Activated naive CD4-positive, alpha-beta T cell treated with anti-CD3 and anti-CD28 coated beads, Interleukin-2, amount 10 ng/mL, durations not matched to agents 7 days and 5 days (primary cell): ENCODE measurements around the gene ATOSB.
A peak's percentile ranks its signal among the peaks of the same experiment; 100 is the strongest.

Source experiments
- CTCF ChIA-PET: fragments of 350-600 bp; sonication (Branson Sonifier 250); formaldehyde crosslinking; loops from one replicate; lab custom pipeline; 2021; ENCODE audit warnings: antibody characterized with exemption; lab: Charles Lee
- DNase-seq: peaks from one replicate; pipeline ENCODE4 v3.0.0-alpha.2; 2020
- H3K27ac Mint-ChIP-seq: one replicate; pipeline ENCODE4 v1.8.0; 2021; ENCODE audit warnings: mild to moderate bottlenecking, moderate library complexity, mixed read lengths
- H3K27me3 Mint-ChIP-seq: one replicate; pipeline ENCODE4 v1.8.0; 2021; ENCODE audit warnings: mild to moderate bottlenecking, mixed read lengths
- H3K36me3 Mint-ChIP-seq: one replicate; pipeline ENCODE4 v1.8.0; 2021; ENCODE audit warnings: mixed read lengths
- H3K4me1 Mint-ChIP-seq: one replicate; pipeline ENCODE4 v1.8.0; 2021; ENCODE audit warnings: mixed read lengths
- H3K4me3 Mint-ChIP-seq: one replicate; pipeline ENCODE4 v1.8.0; 2021; ENCODE audit warnings: mild to moderate bottlenecking, moderate library complexity, mixed read lengths
- H3K9me3 Mint-ChIP-seq: one replicate; pipeline ENCODE4 v1.8.0; 2021; ENCODE audit warnings: mixed read lengths

ATOSB gene

DNA sequence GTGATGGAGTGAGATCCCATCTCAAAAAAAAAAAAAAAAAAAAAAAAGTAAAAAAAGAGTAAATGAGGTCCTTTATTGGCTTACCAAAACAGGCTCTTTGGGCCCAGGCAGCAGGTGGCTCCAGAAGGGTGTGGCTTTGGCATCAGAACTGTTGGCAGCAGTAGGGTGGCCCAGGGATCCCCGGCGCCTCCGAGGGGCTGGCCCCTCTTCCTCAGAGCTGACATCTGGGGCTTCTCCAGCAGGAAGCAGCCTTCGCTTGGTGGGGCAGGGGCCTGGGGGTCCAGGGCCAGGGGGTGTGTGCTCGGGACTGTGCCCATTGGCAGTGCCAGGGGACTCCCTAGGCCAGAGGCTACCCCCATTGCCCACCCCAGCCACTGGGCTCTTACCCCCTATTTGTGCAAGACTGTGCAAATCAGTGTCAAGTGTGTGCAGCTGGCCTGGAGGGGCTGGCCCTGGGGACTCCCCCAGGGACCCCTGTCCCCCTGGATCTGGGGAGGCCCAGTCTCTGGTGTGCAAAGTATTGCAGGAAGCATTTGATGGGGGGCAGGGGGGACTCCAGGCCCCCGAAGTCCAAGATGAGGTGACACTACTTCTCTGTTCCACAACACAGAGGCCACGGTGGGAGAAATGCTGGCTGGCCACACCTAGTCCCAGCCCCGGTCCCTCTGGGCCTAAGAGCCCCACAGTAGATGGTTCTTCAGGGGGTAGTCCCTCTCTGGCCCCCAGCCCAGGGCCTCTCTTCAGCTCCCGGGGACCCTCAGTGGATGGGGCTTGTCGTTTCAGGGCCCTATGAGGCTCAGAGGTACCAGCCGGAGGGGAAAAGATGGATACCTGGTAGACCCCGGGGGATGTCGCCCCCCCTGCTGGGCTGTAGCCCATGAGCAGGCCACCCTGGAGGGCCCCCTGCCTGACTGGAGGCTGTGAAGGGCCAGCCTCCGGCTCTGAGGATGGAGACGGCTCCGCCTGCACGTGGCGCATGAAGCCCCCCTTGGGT is 8.1 kb downstream of the ATOSB start:
- Mint-ChIP-seq H3K4me3 (no peak overlapping the region), H3K9me3 (no peaks in the 10 kb centered on the region), H3K27me3 (no peaks in the 10 kb centered on the region), H3K4me1 (peaks cover 44% of the 10 kb centered on the region), H3K36me3 (peaks cover 19% of the 10 kb centered on the region), H3K27ac (no peak overlapping the region)
- CTCF ChIA-PET, result interaction anchor here (1.3 kb wide), 1 partner anchor 11 kb away, joined by 5 read pairs; the partner anchor contains the start of gene PIGO
- DNase-seq, result no peak

DNA sequence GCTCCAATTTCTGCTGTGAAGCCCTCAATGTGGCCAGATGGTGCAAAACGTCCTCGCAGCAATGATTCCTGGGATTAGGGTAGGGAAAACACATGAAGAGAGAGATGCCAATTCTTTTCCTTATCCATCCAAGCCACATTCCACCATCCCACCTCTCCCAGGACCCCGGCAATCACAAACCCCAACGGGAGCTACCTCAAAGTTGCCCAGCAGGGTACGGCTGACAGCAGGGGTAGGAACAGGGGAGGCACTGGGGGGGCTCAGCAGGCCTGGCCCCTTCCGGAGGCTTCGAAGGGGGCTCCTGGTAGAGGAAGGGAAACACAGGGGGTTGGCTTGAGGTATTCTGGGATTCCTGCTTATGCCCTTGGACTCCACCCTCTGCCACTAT is 9.3 kb downstream of the ATOSB start:
- Mint-ChIP-seq H3K4me3 (no peak overlapping the region), H3K36me3 (peaks cover 21% of the 10 kb centered on the region), H3K27ac (no peak overlapping the region), H3K9me3 (no peaks in the 10 kb centered on the region), H3K27me3 (no peaks in the 10 kb centered on the region), H3K4me1 (peaks cover 44% of the 10 kb centered on the region)
- no peak for DNase-seq
- CTCF ChIA-PET, result interaction anchor here (1.3 kb wide), 1 partner anchor 10 kb away, joined by 5 read pairs; the partner anchor contains the start of gene PIGO

DNA sequence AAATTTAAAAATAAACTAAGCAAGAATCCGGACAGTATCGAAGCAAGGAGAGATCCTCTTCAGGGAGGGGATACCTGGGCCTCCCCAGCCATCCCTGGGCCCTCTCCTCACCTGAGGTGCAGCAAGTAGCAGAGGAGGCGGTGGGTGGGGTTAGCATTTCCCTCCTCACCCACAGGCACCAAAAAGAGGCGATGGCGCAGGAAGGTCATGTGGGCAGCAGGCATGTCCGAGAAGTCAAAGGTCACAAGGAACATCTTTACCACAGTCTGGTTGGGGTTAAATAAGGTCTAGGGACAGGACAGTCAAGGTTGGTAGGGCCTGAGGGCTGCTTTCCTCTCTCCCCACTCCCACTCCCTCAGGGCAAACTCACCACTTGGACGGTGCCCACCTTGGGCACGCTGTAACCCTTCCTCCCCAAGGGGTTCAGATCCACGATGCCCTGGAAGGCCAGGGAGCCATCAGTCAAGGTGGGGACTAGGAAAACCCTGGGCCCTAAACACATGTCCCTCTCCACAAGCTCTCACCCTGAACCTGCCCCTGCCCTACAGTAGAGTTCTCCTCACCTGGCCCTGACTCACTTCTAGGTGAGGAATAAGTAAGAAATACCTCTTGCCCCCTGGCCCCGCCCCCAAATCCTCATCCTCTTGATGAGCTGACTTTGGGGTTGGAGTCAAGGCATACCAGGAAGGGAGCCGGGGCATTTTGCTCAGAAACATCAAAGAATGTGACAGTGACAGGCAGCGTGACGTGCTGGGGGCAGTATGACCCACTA is 9.9 kb downstream of the ATOSB start:
- Mint-ChIP-seq H3K27ac (no peak overlapping the region), H3K36me3 (peaks cover 26% of the 10 kb centered on the region), H3K4me3 (no peak overlapping the region), H3K9me3 (no peaks in the 10 kb centered on the region), H3K27me3 (no peaks in the 10 kb centered on the region), H3K4me1 (peaks cover 44% of the 10 kb centered on the region)
- CTCF ChIA-PET, result interaction anchor here (1.3 to 1.5 kb wide), 2 partner anchors 9 to 207 kb away, joined by 5 read pairs; partner anchors contain the start of gene PIGO
- DNase-seq, result no peak

DNA sequence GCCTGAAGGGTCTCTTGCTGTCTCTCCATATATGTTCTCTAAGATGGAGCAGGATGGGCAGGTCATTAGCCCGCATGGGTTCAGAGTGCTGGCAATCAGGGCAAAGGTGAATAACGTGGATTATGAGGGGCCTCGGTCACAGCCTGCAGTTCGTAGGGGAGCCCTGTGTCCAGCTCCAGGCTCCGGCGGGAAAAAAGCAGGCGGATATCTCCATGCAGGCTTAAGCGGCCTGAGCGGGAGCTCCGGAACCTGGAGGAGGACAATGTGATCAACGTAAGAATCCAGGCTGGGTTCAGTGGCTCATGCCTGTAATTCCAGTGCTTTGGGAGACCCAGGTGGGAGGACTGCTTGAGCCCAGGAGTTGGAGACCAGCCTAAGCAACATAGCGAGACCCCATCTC is 10.5 kb downstream of the ATOSB start:
- Mint-ChIP-seq H3K27me3 (no peaks in the 10 kb centered on the region), H3K4me1 (peaks cover 44% of the 10 kb centered on the region), H3K36me3 (peaks cover 33% of the 10 kb centered on the region), H3K4me3 (no peak overlapping the region), H3K27ac (no peak overlapping the region), H3K9me3 (no peaks in the 10 kb centered on the region)
- CTCF ChIA-PET, result interaction anchor here (1.0 to 1.5 kb wide), 2 partner anchors 9 to 206 kb away, joined by 3 to 5 read pairs; no protein-coding TSS in a partner anchor
- DNase-seq, result no peak

DNA sequence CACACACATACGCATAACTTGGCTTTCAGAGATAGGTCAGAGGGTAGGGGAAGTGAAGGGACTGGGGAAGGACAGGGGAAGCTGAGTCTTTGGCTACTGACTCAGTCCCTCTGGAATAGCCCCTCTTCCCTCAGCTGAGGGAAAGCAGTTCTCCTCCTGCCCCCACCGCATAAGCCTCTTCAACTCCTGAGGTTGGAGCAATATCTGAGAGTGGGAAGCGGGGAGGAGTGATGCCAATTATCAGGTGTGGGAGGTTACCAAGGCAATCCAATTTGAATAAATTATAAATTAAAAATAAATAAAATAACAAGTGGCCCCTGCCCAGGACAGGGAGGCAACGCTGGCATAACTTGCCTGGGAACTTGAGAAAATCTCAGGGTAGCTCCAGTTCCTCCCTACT is 11.1 kb downstream of the ATOSB start:
- Mint-ChIP-seq H3K9me3 (no peaks in the 10 kb centered on the region), H3K36me3 (peaks cover 33% of the 10 kb centered on the region), H3K27me3 (no peaks in the 10 kb centered on the region), H3K4me3 (no peak overlapping the region), H3K27ac (no peak overlapping the region), H3K4me1 (peaks cover 43% of the 10 kb centered on the region)
- no peak for DNase-seq
- CTCF ChIA-PET, result interaction anchor here (1.0 to 1.5 kb wide), 2 partner anchors 9 to 206 kb away, joined by 3 to 5 read pairs; no protein-coding TSS in a partner anchor

DNA sequence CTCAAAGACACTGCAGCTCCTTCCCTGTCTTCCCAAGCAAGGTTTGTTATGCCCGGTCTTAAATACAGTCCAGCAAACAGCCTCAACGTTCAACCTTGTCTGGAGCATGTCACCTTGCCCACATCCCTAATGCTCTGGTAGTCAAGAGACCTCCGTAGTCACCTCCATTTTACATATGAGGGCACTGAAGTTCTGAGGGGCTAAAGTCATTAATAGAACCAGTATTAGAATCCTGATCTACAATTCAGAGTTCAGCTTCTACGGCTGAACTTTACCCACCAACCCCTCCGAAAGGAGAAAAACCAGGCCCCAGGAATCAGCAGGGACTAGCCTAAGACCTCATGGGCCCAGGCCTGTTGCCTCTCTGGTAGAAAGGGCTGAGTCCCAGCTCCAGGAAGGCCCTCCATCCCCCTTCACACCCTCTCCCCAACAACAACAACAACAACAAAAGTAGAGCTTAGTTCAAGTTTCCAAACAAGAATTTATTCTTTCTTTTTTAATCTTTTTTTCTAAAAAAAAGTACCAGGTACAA is 11.9 kb downstream of the ATOSB start:
- no peaks in the 10 kb centered on the region for H3K27me3 Mint-ChIP-seq
- no peaks in the 10 kb centered on the region for H3K9me3 Mint-ChIP-seq
- H3K27ac Mint-ChIP-seq, result peak overlapping the region; percentile 83
- DNase-seq, result no peak
- peak overlapping the region; percentile 81 for H3K4me3 Mint-ChIP-seq
- H3K4me1 Mint-ChIP-seq, result peaks cover 41% of the 10 kb centered on the region
- peaks cover 37% of the 10 kb centered on the region for H3K36me3 Mint-ChIP-seq
- CTCF ChIA-PET, result interaction anchor here (0.7 to 1.5 kb wide), 7 partner anchors 10 to 205 kb away, joined by 3 to 6 read pairs (median 4); partner anchors contain the start of gene ATOSB

DNA sequence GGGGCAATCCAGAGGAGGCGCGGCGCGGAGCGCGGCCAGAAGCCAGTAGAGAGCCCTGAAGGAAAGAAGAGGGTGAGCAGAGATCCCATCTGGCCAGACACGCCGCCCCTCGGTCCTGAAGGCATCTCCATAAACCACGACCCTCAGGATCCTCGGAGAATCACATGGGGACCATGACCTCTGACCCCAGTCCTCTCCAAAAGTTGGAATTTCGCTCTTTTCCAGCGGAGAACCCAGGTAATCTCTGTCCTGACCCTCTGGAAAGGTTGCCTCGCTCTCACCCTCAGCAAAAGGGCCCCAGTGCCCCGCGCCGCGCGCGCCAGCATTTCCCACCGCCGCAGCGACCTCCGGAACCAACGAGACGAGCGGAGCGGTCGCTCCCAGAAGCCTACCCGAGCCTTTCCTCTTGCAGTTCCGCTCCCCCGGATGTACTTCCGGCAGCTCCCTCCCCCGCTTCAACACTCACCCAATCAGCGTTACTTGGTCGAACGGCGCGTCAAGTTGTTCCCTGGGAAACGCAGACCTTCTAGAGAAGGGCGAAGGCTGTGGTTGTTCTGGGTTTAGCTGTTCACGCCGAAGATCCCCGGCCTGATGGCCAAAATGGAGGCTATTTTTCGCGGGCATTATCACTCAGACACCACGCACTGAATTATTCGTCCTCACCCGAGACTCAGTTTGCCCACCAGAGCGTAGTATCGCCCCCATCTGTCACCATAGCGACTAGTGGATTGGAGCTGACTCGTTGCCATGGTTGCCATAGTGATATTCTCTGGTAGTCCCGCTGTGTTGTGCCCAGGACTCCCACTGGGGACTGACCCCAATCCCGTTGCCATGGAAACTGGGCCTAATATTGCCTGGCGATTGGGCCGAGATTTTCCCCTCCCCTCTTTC is 12.6 kb downstream of the ATOSB start, which contains the start of gene STOML2:
Gene STOML2 (minus strand): TSS at position 363 of the 891 bp plus-strand sequence. CDS start 37 bp downstream, at position 326.
- peak within 1 kb of the TSS; percentile 83 for H3K27ac Mint-ChIP-seq
- H3K4me3 Mint-ChIP-seq, result peak within 1 kb of the TSS; percentile 81
- no peaks in the 10 kb centered on the region for H3K9me3 Mint-ChIP-seq
- CTCF ChIA-PET, result interaction anchor here (0.7 to 1.5 kb wide), 6 partner anchors 11 to 205 kb away, joined by 3 to 6 read pairs (median 4); partner anchors contain the start of gene ATOSB
- H3K27me3 Mint-ChIP-seq, result no peaks in the 10 kb centered on the region
- peaks cover 37% of the 10 kb centered on the region for H3K36me3 Mint-ChIP-seq
- H3K4me1 Mint-ChIP-seq, result peaks cover 40% of the 10 kb centered on the region
- peak; percentile 96 for DNase-seq

DNA sequence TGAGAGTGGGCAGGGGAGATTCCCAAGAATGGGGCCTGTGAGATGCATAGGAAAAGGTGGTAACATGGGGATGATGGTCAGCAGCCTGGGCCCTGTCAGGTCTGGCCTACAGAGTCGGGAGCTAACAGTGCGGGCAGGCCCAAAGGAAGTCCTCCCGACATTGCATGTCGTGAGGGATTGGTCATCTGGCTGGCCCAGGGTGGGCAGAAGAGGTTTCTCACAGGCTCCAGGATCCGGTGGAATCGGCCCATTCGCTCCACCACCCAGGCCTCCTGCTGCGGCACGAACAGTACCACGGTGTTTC is 13.2 kb downstream of the ATOSB start:
- no peak for DNase-seq
- H3K27me3 Mint-ChIP-seq, result no peaks in the 10 kb centered on the region
- CTCF ChIA-PET, result interaction anchor here (1.4 kb wide), 1 partner anchor 15 kb away, joined by 5 read pairs; no protein-coding TSS in a partner anchor
- H3K27ac Mint-ChIP-seq, result peak overlapping the region; percentile 83
- no peaks in the 10 kb centered on the region for H3K9me3 Mint-ChIP-seq
- H3K4me3 Mint-ChIP-seq, result peak overlapping the region; percentile 81
- peaks cover 45% of the 10 kb centered on the region for H3K4me1 Mint-ChIP-seq
- H3K36me3 Mint-ChIP-seq, result peaks cover 40% of the 10 kb centered on the region

DNA sequence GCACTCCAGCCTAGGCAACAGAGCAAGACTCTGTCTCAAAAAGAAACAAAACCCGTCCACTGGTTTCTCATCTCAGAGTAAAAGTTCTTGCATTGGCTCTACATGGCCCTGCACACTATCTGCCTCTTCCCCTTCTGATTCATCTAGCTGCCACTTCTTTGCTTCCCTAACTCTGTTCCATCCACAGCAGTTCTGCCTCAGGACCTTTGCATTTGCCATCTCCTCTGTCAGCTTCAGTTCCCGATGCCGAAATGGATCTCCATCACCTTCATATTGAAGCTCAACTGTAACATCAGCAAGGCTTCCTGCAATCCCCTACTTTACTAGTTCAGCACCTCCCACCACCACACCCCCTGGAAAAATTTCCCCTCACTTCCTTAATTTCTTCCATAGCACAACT is 18.1 kb downstream of the ATOSB start:
- Mint-ChIP-seq H3K4me3 (peak overlapping the region; percentile 14), H3K36me3 (peaks cover 43% of the 10 kb centered on the region), H3K27ac (peak overlapping the region; percentile 76)

DNA sequence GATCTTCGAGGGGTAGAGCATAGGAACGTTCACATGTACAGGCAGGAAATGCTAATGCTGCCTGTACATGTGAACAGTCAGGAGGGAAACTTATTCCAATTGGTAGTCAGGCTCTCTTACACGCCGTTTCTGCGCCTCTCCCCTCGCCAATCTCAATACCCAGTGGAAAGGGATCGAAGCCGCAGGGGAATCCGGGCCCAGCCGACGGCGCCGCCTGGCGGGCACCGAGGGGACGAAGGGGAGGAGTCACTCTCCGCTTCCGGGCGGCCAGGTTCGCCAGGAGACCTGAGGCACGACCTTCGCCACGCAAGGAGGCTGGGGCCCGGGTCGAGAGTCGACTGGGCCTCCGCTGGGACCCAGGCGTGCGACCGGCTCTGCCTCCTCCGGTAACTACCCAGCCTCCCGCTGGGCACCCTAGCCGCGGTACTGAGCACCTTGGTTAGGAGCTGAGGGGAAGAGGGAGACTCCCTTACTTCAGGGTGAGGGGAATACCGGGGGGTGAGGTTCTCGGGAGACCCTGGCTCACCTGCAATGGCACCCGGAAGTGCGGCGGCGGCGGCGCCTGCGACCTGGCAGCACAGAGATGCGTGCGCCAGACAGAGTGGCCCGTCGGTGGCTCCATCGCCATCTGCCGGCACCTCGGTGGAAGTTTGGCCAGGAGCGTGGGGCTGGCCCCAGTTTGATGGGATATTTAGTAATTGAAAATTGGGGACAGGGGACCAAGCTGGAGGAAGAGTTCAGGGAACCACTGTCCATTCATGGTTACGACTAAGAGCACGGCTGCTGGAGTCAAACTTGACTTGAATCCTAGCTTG is 19.4 kb downstream of the ATOSB start, which contains the start of gene PIGO:
Gene PIGO (minus strand): TSS at position 557 of the 815 bp plus-strand sequence. CDS start 1,026 bp downstream, outside the sequence.
- no peaks in the 10 kb centered on the region for H3K9me3 Mint-ChIP-seq
- peak within 1 kb of the TSS; percentile 92 for H3K27ac Mint-ChIP-seq
- no peaks in the 10 kb centered on the region for H3K27me3 Mint-ChIP-seq
- peaks cover 44% of the 10 kb centered on the region for H3K36me3 Mint-ChIP-seq
- CTCF ChIA-PET, result interaction anchor here (1.0 to 4.1 kb wide), 10 partner anchors 11 to 197 kb away, joined by 4 to 34 read pairs (median 7); partner anchors contain the start of genes FANCG and VCP
- peaks cover 51% of the 10 kb centered on the region for H3K4me1 Mint-ChIP-seq
- H3K4me3 Mint-ChIP-seq, result peak within 1 kb of the TSS; percentile 81
- peak; percentile 92 for DNase-seq

More for the DNA sequence above, 18.1 kb downstream of the ATOSB start:
- CTCF ChIA-PET, result interaction anchor here (0.8 to 4.1 kb wide), 4 partner anchors 20 to 198 kb away, joined by 3 to 34 read pairs (median 18); partner anchors contain the start of gene FANCG
- H3K4me1 Mint-ChIP-seq, result peaks cover 63% of the 10 kb centered on the region
- no peak for DNase-seq
- no peaks in the 10 kb centered on the region for H3K27me3 Mint-ChIP-seq
- H3K9me3 Mint-ChIP-seq, result no peaks in the 10 kb centered on the region

DNA sequence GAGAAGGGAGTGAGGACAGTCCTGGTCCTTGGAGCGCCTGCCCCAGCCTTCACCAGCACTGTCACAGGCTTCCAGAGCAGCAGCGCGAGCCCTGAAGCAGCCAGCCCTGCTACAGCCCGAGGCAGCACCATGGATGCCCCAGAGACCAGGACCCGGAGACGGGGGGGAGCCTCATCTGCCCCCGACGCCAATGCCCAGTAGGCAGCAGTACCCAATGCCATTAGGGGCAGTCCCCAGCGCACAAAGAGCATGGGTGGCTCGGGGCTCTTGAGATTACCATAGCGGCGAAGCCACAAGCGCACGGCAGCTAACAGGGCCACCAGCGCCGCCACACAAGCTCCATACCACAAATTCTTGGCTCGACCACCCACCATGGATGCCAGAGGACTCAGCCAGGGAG is 24.1 kb downstream of the ATOSB start:
- Mint-ChIP-seq H3K9me3 (no peaks in the 10 kb centered on the region), H3K27me3 (no peaks in the 10 kb centered on the region), H3K4me1 (peaks cover 25% of the 10 kb centered on the region), H3K27ac (no peak overlapping the region), H3K36me3 (peaks cover 50% of the 10 kb centered on the region), H3K4me3 (no peak overlapping the region)
- CTCF ChIA-PET, result interaction anchor here (0.6 to 2.1 kb wide), 3 partner anchors 9 to 12 kb away, joined by 4 to 6 read pairs (median 5); partner anchors contain the start of gene FANCG
- no peak for DNase-seq

DNA sequence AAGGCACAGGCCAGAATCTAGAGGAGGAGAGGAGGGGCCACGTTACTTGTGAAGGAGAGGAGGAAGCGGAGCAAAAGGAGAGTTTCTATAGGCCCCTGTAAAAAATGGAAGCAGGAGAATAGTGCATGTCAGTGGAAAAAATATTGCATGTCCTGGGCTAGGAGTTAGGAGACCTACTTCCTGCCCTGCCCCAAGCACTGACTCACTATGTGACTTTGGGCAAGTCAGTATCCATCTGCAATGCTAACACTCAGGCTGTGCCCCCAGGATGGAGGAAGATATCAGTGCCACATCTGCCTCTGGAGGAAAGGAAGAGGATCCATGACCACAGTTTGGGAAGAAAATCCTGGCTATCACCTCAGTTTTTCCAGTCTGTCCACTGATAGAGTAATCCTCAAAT is 26.2 kb downstream of the ATOSB start:
- H3K36me3 Mint-ChIP-seq, result peaks cover 45% of the 10 kb centered on the region
- no peaks in the 10 kb centered on the region for H3K9me3 Mint-ChIP-seq
- DNase-seq, result no peak
- no peak overlapping the region for H3K4me3 Mint-ChIP-seq
- CTCF ChIA-PET, result interaction anchor here (1.0 kb wide), 1 partner anchor 10 kb away, joined by 3 read pairs; the partner anchor contains the start of gene FANCG
- H3K27me3 Mint-ChIP-seq, result no peaks in the 10 kb centered on the region
- H3K4me1 Mint-ChIP-seq, result peaks cover 7% of the 10 kb centered on the region
- no peak overlapping the region for H3K27ac Mint-ChIP-seq
